HG03378 (cell line): ENCODE results near the gene MRPL49.
"Not testable (repeated sequence)": the region's sequence is repeated elsewhere in the genome, so short reads cannot be mapped to it uniquely, and the experiment has no call there.

Experiments
- ATAC-seq: cut with Tn5 transposase; IDR thresholded peaks from one replicate; pipeline ENCODE4 v1.9.1; 2021; ENCODE audit warnings: mild to moderate bottlenecking, moderate library complexity; ENCODE audit not compliant: unreplicated experiment

Gene MRPL49

DNA sequence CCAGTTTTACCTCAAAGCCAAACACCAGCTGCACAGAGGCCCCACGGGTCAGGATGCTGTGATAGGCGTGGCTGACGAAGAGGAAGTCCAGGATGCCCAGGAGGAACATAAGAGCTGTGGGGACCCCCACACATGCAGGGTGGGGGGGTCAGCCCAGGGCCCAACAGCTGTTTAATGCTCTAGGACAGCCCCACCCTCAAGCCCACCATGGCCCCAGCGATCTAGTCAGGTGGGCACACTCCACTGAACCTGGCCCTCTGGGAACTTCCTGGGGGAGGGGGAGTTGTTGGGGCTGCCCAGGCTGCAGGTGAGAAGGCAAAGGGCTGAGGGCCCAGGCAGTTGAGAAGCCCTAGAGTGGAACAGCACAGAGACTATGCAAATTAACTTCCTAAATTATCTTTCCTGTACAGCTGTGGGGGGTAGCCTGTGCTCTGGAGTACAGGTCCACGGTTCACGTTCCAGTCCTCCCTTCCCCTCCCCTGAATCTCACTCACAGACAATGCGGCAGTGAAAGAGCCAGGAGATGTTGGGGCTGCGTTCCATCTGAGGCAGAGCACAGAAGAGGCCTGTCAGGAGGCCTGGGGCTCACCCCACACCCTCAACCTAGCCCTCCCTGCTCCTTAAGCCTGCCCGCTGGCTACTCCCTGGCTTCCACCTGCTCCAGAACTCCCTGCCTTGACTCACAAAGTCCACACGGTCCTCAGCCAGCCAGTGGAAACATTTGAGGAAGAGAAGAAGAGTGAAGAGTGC lies 10.3 kb downstream of the MRPL49 start:
- no peak for ATAC-seq

DNA sequence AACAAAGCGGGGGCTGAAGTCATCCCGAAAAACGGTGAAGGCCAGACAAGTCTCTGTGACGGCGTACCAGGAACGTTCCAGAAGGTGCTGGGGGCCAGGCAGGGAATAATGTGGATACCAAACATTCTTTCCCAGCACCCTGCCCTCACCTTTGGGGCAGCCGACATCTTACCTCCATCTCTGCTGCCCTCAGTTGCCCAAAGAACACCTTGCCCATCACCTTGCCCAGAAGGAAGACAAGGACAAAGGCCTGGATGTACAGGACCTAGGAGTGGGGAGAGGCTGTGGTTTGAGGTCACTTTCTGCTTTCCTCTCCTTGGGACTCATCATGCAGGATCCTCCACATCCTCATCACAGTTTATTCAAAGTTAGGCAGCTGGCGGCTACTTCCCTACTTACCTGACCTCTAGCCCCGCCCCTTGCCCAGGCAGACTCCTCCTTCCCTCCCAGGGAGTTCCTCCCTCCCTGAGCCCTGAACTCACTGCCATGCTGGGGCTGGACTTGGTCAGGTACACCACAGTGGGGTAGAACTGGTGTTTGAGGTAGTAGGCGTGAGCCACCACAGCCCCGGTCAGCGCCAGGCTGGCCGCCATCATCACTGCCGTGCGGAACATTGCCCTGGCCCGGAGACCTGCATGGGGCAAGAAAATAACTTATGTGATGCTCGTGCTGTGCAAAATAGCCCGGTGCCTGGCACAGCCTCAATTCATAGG lies 11.0 kb downstream of the MRPL49 start:
- ATAC-seq = no peak

DNA sequence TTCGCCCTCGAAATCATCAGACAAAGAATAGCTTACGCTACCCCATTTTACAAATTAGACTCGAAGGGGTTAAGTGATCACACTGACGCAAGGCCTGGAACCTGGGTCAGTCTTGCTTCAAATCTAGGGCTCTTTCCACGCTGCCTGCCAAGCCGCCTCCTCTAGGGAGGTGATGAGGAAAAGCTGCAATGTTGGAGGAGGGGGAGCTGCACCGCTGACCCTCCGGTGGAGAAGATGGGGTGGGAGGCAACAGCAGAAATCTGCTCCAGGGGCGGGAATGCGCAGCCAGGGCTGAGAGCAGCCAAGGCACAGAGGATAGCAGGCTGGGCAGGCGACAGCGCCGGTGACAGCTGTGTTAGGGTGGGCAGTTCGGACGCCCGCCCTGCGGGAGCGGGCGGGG lies 11.6 kb downstream of the MRPL49 start:
- ATAC-seq = no peak

DNA sequence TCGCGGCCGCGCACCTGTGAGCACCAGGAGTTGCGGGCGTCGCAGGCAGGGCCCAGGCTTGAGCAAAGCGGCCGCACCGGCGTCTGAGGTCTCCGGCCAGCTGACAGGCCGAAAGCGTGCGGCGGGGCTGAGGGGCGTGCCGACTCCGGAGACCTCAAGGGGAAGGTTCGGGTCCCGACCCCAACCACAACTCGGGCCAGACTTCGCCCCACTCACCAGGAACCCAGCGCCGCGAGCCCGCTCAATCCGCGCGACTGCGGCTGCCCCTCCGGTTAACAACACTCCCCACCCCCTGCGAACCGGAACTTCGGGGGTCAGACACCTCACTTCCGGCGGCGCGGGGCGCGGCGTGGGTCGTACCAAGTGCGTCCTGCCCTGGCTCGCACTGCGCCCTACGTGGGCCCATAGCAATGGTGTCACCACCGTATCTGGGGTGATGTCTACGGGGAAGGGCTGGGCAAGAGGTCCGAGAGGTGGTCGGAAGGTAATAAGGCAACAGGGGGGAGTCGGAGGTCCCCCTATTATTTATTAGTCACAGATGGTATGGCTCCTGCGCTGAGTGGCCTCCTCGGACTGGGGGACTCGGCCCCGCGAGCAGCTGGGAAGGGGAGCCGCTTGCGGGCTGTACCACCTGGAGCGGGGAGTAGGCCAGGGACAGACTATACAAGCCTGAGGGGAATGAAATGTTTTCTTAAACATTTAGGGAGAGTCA lies 12.3 kb downstream of the MRPL49 start, which contains the start of gene SYVN1:
SYVN1 (minus strand) TSS at position 280 of the 712 bp plus-strand sequence. CDS start 918 bp downstream, outside the sequence.
- peak; percentile 43 for ATAC-seq

DNA sequence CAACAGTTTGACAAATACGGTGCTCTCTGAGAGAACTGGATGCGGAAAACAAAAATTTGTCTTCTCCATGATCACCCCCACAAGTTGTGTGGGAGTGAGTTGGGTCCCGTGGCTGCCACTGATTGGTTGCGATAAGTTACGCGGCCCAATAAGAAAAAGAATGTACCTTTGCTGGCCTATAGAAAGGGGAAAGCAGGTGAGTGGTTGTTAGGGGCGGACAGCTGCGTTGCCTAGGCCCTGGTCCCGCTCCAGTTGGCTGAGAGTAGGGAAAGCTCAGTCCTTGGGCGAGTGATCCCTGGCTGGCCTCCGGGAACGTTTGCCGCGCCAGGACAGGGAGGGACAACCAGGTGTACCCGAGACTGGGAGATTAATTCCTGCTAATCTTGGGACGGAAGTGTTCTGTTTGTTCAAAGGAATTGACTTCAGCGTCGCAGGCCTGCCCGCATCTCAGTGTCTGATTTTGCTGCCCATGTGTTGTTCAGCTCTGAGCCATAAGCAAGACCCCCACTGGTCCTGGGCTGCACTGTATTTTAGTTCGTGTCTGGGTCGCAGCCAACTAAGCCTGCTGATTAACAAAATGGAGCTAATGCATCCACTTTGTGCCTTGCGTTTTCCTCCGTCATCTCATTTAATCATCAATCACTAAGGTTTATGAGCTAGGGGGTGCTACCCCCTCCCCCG lies 13.0 kb downstream of the MRPL49 start:
- ATAC-seq = peak; percentile 68

DNA sequence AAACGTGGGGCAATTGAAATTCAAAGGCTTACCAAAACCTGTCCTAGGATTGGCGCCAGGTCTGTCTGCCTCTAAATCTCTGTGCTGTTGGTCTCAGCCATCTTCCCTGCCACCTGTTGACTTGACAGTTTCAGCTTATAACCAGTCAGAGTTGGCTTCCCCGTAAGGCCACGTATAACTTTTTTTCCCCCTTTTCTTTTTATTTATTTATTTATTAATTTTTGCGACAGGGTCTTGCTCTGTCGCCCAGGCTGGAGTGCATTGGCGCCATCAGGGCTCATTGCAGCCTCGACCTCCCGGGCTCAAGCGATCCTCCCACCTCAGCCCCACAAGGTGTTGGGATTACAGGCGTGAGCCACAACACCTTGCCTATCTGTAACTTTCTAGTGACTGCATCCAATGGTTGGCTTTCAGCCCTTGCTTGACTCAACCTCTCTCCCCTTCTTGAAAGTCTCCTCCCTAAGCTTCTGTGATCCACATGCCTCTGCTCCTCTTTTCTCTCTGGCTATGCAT lies 13.6 kb downstream of the MRPL49 start:
- ATAC-seq = no peak

DNA sequence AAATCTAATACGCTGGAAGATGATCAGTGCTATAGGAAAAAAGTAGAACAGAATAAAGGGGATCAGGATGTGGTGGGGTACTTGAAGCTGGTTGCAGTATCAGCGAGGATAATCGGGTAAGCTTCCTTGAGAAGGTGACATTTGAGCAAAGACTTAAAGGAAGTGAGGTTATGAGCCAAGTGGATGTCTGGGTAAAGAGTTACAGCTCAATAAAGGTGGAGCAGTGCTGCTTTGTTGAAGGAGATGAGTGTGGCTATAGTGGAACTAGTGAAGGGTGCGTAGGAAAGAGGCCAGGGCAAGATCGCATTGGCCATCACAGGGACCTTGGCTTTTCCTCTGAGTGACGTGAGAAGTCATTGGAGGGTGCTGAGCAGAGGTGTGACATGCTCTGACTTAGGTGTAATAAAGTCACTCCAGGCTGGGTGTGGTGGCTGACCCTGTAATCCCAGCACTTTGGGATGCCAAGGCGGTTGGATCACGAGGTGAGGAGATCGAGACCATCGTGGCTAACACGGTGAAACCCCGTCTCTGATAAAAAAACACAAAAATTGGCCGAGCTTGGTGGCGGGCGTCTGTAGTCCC lies 14.5 kb downstream of the MRPL49 start:
- ATAC-seq = no peak

DNA sequence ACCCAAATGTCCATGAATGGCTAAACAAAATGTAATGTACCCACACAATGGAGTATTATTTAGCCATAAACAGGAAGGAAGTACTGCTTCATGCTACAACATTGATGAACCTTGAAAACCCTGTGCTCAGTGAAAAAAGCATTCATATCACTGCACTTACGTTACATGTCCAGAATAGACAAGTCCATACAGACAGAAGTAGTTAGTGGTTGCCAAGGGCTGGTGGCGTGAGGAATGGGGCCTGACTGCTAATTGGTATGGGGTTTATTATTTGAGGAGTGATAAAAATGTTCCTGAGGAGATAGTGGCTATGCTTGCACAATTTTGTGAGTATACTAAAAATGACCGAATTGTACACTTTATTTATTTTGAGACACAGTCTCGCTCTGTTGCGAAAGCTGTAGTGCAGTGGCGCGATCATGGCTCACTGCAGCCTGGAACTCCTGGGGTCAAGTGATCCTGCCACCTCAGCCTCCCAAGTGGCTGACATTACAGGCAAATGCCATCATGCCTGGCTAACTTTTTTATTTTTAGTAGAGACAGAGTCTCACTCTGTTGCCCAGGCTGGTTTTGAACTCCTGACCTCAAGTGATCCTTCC lies 19.9 kb downstream of the MRPL49 start:
- ATAC-seq = no peak

DNA sequence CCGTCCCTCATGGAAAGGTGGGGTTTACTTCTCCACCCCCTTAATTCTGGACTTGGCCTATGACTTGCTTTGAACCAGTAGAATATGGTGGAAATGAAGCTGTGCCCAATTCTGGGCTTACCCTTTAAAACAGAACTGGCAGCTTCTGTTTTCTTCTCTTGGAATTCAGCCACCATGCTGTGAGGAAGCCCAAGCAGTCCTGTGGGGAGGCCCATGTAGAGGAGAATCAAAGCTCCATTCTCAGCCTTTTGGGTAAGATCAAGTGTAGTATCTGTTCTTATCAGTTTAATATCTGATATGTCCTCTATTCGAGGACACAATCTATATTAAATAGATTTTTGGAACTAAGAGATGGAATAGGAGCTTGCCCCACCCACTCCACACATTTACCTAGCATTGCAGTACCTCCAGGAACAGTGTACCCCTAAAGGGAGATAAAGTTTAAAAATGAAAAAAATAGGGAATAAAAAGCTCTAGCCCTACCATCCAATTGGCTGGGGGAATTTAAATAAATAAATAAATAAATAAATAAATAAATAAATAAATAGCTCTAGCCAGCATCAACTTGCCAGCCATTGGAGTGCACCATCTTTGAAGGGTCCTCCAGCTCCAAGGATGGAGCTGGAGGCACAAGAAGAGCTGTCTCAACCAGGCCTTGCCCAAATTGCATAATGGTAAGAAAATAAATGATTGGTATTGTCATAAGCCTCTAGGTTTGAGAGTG lies 25.4 kb downstream of the MRPL49 start:
- no peak for ATAC-seq

DNA sequence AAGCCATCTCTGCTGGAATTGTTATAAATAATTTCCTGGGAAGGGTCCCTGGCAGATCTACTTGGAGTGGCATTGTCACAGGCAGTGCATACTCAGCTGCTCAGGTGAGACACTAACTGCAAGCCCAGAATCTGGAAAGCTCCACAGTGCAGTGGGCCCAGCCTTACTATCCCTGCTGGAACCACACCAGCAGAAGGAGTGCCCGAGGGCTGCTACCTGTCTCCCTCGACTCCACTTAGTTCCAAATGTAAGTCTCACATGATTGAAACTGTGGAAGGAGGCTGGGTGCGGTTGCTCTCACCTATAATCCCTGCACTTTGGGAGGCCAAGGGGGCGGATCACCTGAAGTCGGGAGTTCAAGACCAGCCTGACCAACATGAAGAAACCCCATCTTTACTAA lies 26.5 kb downstream of the MRPL49 start:
- ATAC-seq = no peak

DNA sequence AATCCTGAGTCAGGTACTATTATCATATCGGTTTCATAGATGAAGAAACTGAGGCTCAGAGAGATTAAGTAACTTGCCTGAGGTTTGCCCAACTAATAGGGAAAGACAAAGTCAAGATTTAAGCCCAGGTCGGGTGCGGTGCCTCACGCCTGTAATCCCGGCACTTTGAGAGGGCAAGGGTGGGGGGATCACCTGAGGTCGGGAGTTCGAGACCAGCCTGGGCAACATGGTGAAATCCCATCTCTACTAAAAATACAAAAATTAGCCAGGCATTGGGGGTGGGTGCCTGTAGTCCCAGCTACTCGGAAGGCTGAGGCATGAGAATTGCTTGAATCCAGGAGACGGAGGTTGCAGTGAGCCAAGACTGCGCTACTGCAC lies 28.0 kb downstream of the MRPL49 start:
- not testable (repeated sequence) for ATAC-seq

DNA sequence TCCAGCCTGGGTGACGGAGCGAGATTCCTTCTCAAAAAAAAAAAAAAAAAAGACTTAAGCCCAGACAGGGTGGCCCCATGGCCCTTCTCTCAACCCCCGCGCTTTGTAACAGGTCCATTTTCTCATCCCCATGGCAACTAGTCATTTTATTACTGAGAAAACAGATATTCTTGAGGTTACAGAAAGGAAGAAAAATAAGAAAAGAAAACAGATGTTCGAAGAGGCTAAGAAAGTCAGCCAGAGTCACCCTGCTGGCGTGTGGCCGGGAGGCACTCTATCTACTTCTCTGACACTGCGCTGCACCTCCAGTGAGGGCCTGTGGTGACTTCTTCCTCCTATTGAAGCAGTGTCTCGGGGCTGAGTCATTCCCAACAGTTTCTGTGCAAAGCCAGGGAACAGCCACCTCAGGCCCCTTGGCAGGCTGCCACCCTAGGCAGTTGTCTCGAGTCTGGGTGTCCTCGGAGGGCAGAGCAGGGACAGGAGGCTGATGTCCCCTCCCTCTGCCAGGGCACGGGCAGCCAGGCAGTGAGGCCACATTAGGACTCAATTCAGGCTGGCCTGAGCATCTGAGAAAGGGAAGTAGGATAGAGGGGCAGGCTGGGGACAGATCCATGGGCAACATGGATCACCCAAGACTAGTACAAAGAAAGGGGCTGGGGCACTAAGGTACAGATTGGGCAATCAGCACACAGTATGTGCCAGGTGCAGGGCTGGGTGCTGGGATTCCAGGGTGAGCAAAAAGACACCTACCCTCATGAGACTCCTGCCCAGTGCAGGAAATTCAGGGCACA lies 28.6 kb downstream of the MRPL49 start:
- no peak for ATAC-seq

DNA sequence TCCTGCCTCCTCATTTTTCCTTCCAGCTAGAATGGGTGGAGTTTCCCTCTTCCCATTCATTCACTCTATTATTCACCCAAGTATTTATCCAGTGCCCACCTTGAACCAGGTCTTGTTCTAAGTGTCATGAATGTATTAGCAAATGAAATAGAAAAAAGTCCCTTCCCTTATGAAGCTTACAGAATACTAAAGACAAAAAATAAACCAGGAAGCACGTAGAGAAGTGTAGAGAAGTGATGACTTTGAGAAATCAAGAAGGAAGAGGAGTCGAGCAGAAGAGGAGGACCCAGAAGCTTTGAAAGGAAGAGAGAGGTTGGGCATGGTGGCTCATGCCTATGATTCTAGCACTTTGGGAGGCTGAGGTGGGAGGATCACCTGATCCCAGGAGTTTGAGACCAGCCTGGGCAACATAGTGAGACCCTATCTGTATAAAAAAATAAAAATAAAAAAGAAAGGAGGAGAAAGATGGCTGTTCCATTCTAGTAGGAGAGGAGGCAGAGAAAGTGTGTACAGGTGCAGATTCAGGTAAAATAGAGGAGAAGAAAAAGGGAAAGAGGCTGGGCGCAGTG lies 29.3 kb downstream of the MRPL49 start:
- ATAC-seq = no peak

DNA sequence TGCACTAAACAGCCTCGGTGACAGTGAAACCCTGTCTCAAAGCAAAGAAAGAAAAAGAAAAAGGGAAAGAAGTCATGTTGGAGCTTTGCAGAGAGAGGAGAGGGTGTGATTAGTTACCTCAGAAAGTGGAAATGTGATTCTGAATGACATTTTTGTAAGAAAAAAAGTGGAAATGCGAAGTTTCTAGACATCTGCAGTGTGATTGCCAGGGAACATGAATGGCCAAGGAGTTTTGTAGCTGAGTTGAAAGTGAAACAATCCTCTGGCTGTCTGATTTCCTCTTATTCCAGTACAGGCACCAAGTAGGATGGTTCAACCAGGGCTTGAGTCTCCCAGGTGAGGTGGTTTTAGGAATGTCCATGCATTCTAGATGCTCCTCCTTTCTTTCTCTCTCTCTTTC lies 30.0 kb downstream of the MRPL49 start:
- no peak for ATAC-seq

DNA sequence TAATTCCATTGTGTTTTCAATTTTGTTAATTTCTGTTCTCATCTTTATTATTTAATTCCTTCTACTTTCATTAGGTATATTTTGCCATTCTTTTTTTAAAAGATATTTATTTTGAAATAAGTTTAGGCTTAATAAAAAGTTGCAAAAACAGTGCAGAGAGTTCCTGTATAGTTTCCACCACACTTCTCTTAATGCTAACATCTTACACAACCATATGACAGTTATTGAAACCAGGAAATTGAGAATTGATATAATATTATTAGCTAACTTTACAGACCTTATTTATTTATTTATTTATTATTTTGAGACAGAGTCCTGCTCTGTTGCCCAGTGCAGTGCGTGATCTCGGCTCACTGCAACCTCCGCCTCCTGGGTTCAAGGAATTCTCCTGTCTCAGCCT lies 34.1 kb downstream of the MRPL49 start:
- ATAC-seq = no peak

DNA sequence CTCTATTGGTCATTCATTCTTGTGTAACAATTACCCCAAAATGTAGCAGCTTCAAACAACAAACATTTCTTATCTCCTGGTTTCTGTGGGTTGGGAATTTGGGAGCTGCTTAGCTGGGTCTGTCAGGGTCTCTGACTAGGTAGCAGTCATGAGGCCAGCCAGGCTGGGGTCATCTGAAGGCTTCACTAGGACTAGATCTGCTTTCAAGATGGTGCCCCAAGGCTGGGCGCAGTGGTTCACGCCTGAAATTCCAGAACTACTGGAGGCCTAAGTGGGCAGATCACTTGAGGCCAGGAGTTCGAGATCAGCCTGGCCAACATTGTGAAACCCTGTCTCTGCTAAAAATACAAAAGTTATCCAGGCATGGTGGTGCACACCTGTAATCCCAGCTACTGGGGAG lies 34.8 kb downstream of the MRPL49 start:
- no peak for ATAC-seq

DNA sequence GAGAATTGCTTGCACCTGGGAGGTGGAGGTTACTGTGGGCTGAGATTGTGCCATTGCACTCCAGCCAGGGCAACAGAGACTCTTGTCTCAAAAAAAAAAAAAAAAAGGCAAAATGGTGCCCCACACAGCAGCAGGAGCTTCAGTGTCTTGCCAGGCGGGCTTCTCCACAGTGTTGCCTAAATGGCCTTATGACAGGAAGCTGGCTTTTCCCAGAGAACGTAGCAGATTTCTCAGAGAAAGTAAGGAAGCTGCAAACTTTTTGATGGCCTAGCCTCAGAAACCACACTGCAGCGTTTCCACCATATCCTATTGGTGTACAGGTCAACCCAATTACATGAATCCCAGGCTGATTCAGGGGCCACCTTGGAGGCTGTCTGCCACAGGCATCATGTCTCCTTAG lies 35.2 kb downstream of the MRPL49 start:
- ATAC-seq = no peak

DNA sequence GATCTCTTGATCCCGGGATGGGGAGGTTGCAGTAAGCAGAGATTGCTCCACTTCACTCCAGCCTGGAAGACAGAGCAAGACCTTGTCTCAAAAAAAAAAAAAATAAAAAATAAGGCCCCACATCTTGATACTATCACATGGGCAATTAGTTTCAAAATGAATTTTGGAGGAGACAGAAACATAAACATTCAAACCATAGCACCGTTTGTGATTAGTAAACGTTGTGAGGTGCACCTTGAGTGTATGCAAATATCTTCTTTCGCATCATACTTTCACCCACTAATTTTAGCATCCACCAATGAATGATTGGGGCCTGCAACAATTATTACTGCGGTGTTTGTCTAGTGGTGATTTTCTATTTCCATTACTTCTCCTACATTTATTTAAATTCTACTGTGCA lies 36.9 kb downstream of the MRPL49 start:
- peak; percentile 73 for ATAC-seq

DNA sequence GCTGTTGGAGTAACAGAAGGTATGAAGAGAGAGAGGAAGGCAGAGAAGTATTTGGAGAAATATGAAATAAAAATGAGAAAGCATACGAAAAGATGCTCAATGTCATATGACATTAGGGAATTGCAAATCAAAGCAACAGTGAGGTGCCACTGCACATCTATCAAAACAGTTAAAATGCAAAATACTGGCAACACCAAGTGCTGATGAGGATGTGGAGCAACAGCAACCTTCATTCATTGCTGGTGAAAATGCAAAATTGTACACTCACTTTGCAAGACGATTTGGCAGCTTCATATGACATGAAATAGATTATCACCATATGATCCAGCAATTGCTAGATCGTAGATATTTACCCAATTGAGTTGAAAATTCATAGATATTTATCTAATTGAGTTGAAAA lies 38.5 kb downstream of the MRPL49 start:
- no peak for ATAC-seq
